K562 (cell line): ENCODE results near the gene OTOGL. TPM values are rescaled to one million over a fixed set of nuclear protein-coding genes. Genes with fewer than 3 reads are reported as not detected.

Source experiments
- ATAC-seq: fragments of 200-7000 bp; cut with Tn5 transposase; 3 replicates; pipeline ENCODE4 v1.9.1; 2020; ENCODE audit warnings: moderate library complexity
- BruUV-seq: library from RNA; stranded (reverse); fragments of 400-500 nt; replicated peaks from 2 replicates; lab custom pipeline; 2021; lab: Mats Ljungman, UMichigan
- CTCF ChIA-PET: fragments of 300-600 bp; formaldehyde crosslinking; extraction: SDS; loops from one replicate; lab custom pipeline; 2021; ENCODE audit warnings: low intra/inter-chr PET ratio; lab: Yijun Ruan, JAX
- POLR2A ChIA-PET: fragments of 300-600, 350-650 bp; sonication (Branson Sonifier 250); formaldehyde crosslinking; extraction: SDS; loops from one replicate; lab custom pipeline; 2021; ENCODE audit warnings: antibody characterized with exemption, inconsistent platforms; lab: Yijun Ruan, JAX
- DNase-seq, 4 experiments: peaks; one replicate each; pipeline versions ENCODE4 v3.0.0 to v3.0.0-alpha.2; 2011 to 2018; ENCODE audit warnings: low spot score in 3 of 4, mixed read lengths in 3 of 4; ENCODE audit errors: extremely low read depth in 1 of 4
- FAIRE-seq: peaks from 2 replicates; lab custom pipeline; 2011; peaks lifted over from hg19 to GRCh38; lab: Jason Lieb, UNC
- H2AFZ ChIP-seq: 2 replicates; pipeline ENCODE4 v1.6.0; 2011; ENCODE audit warnings: low read depth, low read length, control low read depth, inconsistent platforms
- H3K27ac ChIP-seq: fragments of 200-600 bp; 3 replicates; pipeline ENCODE4 v1.8.0; 2011; ENCODE audit warnings: low read depth, mild to moderate bottlenecking, control low read depth, inconsistent platforms, low read length, moderate library complexity, mixed read lengths; ENCODE audit errors: extremely low read depth
- H3K27me3 ChIP-seq, 2 experiments: fragments of 300-600 bp in 1 of 2; 2 replicates in 1 of 2; 3 replicates in 1 of 2; pipeline versions ENCODE4 v1.6.0 to v1.8.0; 2011; ENCODE audit warnings: inconsistent platforms in 2 of 2, low read length in 2 of 2, mild to moderate bottlenecking in 1 of 2, mixed read lengths in 1 of 2, moderate library complexity in 1 of 2; ENCODE audit not compliant: control insufficient read depth in 2 of 2, insufficient read depth in 2 of 2
- H3K36me3 ChIP-seq: fragments of 300-600 bp; 3 replicates; pipeline ENCODE4 v1.8.0; 2011; ENCODE audit warnings: mild to moderate bottlenecking, low read length, inconsistent platforms; ENCODE audit not compliant: control insufficient read depth, insufficient read depth
- H3K4me1 ChIP-seq, 2 experiments: fragments of 200-600 bp in 1 of 2; replicated peaks in 1 of 2; 2 replicates in 1 of 2; 3 replicates in 1 of 2; pipeline versions ENCODE4 v1.5.1 to v1.8.0; 2011; ENCODE audit warnings: inconsistent platforms in 2 of 2, low read length in 2 of 2, mild to moderate bottlenecking in 1 of 2, mixed read lengths in 1 of 2, moderate library complexity in 1 of 2; ENCODE audit not compliant: control insufficient read depth in 2 of 2, insufficient read depth in 2 of 2
- H3K4me2 ChIP-seq: 2 replicates; pipeline ENCODE4 v1.6.1; 2011; ENCODE audit warnings: low read length, control low read depth, inconsistent platforms, mixed read lengths; ENCODE audit not compliant: insufficient read depth
- H3K4me3 ChIP-seq: fragments of 200-600 bp; sonication (generic), shearing (Covaris generic); 2 replicates; pipeline ENCODE4 v1.5.1; 2016; ENCODE audit warnings: control low read depth, inconsistent platforms
- H3K79me2 ChIP-seq: fragments of 200-600 bp; 3 replicates; pipeline ENCODE4 v1.8.0; 2011; ENCODE audit warnings: low read length, inconsistent platforms; ENCODE audit not compliant: control insufficient read depth, insufficient read depth
- H3K9ac ChIP-seq, 2 experiments: 2 replicates each; pipeline versions ENCODE4 v1.6.0 to v1.6.1; 2011; ENCODE audit warnings: low read depth in 2 of 2, low read length in 2 of 2, control low read depth in 1 of 2, inconsistent platforms in 1 of 2, mild to moderate bottlenecking in 1 of 2, mixed read lengths in 1 of 2; ENCODE audit not compliant: insufficient read depth in 1 of 2
- H3K9me1 ChIP-seq: one replicate; pipeline ENCODE4 v1.6.0; 2011; ENCODE audit warnings: inconsistent platforms, mild to moderate bottlenecking, low read length, moderate library complexity; ENCODE audit not compliant: control insufficient read depth, insufficient read depth
- H3K9me3 ChIP-seq: replicated peaks from 2 replicates; pipeline ENCODE4 v1.5.1; 2011; ENCODE audit warnings: low read depth, low read length, inconsistent platforms; ENCODE audit not compliant: control insufficient read depth, insufficient read depth
- H4K20me1 ChIP-seq: replicated peaks from 2 replicates; pipeline ENCODE4 v1.6.1; 2011; ENCODE audit warnings: low read length, inconsistent platforms, mixed read lengths; ENCODE audit not compliant: control insufficient read depth, insufficient read depth
- ADNP ChIP-seq: fragments of 200-800 bp; sonication (Bioruptor generic); IDR thresholded peaks from 2 replicates; pipeline ENCODE4 v1.6.1; 2016; ENCODE audit warnings: missing genetic modification characterization, missing compliant biosample characterization
- BCL6 ChIP-seq: fragments of 250-450 bp; sonication (Bioruptor Pico); IDR thresholded peaks from 2 replicates; pipeline ENCODE4 v1.4.0; 2020
- BMI1 ChIP-seq: fragments of 150-350 bp; IDR thresholded peaks from 2 replicates; pipeline ENCODE4 v1.6.1; 2014; ENCODE audit warnings: low read length
- CCNT2 ChIP-seq: IDR thresholded peaks from 2 replicates; pipeline ENCODE4 v1.6.1; 2011; ENCODE audit warnings: borderline replicate concordance, low read depth, mild to moderate bottlenecking, moderate library complexity, mixed read lengths, low read length; ENCODE audit not compliant: insufficient read length; ENCODE audit errors: extremely low read depth
- DNMT1 ChIP-seq: fragments of 450-650 bp; IDR thresholded peaks from 2 replicates; pipeline ENCODE4 v1.6.1; 2016; ENCODE audit warnings: antibody characterized with exemption, mild to moderate bottlenecking
- DPF2 ChIP-seq: fragments of 450-650 bp; IDR thresholded peaks from 2 replicates; pipeline ENCODE4 v1.6.1; 2016
- FIP1L1 ChIP-seq: fragments of 200-400 bp; formaldehyde crosslinking; IDR thresholded peaks from 2 replicates; pipeline ENCODE4 v1.6.1; 2018; ENCODE audit warnings: mild to moderate bottlenecking, low read depth, low read length; ENCODE audit not compliant: poor library complexity, severe bottlenecking
- FOXK2 ChIP-seq, 2 experiments: fragments of 450-650 bp; IDR thresholded peaks in 1 of 2; conservative IDR thresholded peaks in 1 of 2; 2 replicates each; pipeline ENCODE4 v1.6.1; 2016; ENCODE audit warnings: low read depth in 2 of 2, mild to moderate bottlenecking in 1 of 2
- GABPB2 ChIP-seq: fragments of 250-450 bp; sonication (Bioruptor Pico); conservative IDR thresholded peaks from 2 replicates; pipeline ENCODE4 v1.5.1; 2021; ENCODE audit warnings: mild to moderate bottlenecking
- HEY1 ChIP-seq: fragments of 250-450 bp; sonication (Bioruptor Pico); IDR thresholded peaks from 2 replicates; pipeline ENCODE4 v1.5.0; 2020; ENCODE audit warnings: mild to moderate bottlenecking, moderate library complexity, borderline replicate concordance
- SOX6 ChIP-seq: fragments of 450-650 bp; IDR thresholded peaks from 2 replicates; pipeline ENCODE4 v1.6.1; 2014; ENCODE audit warnings: mild to moderate bottlenecking
- TSC22D4 ChIP-seq: fragments of 450-650 bp; IDR thresholded peaks from 2 replicates; pipeline ENCODE4 v1.6.1; 2016; ENCODE audit warnings: missing genetic modification characterization, missing biosample characterization, control low read depth
- ZBTB8A ChIP-seq: fragments of 450-650 bp; IDR thresholded peaks from 2 replicates; pipeline ENCODE4 v1.6.1; 2018; ENCODE audit warnings: mild to moderate bottlenecking, moderate library complexity; ENCODE audit not compliant: partially characterized antibody
- ZC3H8 ChIP-seq: fragments of 450-650 bp; IDR thresholded peaks from 2 replicates; pipeline ENCODE4 v1.6.1; 2017
- ZKSCAN1 ChIP-seq: fragments of 150-350 bp; IDR thresholded peaks from 2 replicates; pipeline ENCODE4 v1.6.1; 2016; ENCODE audit warnings: low read depth, low read length
- ZKSCAN3 ChIP-seq: fragments of 250-450 bp; sonication (Bioruptor Pico); IDR thresholded peaks from 2 replicates; pipeline ENCODE4 v1.4.0; 2020
- ZNF586 ChIP-seq: fragments of 450-650 bp; formaldehyde crosslinking; conservative IDR thresholded peaks from 2 replicates; pipeline ENCODE4 v1.4.0; 2020; ENCODE audit warnings: mild to moderate bottlenecking, moderate library complexity
- ZNF75A ChIP-seq: fragments of 450-650 bp; formaldehyde crosslinking; IDR thresholded peaks from 2 replicates; pipeline ENCODE4 v1.4.0; 2020; ENCODE audit warnings: mild to moderate bottlenecking
- in situ Hi-C: fragments of 300-500 bp; cut with MboI; formaldehyde crosslinking; loops from 4 replicates; pipeline ENCODE4 v1.15.0; 2018; ENCODE audit warnings: inconsistent platforms, mixed read lengths
- intact Hi-C: fragments of 100-400 bp; cut with micrococcal nuclease; formaldehyde crosslinking; loops from 2 replicates; pipeline ENCODE4 v1.14.2; 2022
- polyA plus RNA-seq, 8 experiments: library from polyadenylated mRNA; depleted of rRNA in 4 of 8; stranded (reverse) in 5 of 8; unstranded in 3 of 8; fragments of >200 nt; fragmentation: Nextera tagmentation in 2 of 8; fragmentation: Illumina TruSeq in 1 of 8; extraction: Ambion mirVana in 2 of 8; extraction: Trizol in 1 of 8; gene quantifications; 2 replicates each; pipeline versions ENCODE4 v1.2.1 to v1.2.3, GENCODE V29; 2011 to 2014; ENCODE audit warnings: inconsistent platforms in 1 of 8, missing spikeins in 1 of 8
- total RNA-seq, 7 experiments: library from RNA; depleted of rRNA in 6 of 7; stranded (reverse); fragments of >200 nt in 6 of 7; fragmentation: Illumina TruSeq in 2 of 7; extraction: Trizol in 2 of 7; gene quantifications; 2 replicates each; pipeline versions ENCODE4 v1.2.1 to v1.2.3, GENCODE V29; 2011 to 2021; ENCODE audit warnings: low replicate concordance in 1 of 7
- TF ChIP-seq, protein P1 (sequence below): fragments of 250-450 bp; sonication (Bioruptor Pico); IDR thresholded peaks from 2 replicates; pipeline ENCODE4 v1.5.0; 2020; ENCODE audit warnings: mild to moderate bottlenecking, borderline replicate concordance

Gene OTOGL
- total and polyA plus RNA-seq, 9 of the 15 experiments (the other 6 are each of a cell fraction or from before 2014, with no cell fraction given), result 0.02 to 0.03 TPM; not detected in 7

DNA sequence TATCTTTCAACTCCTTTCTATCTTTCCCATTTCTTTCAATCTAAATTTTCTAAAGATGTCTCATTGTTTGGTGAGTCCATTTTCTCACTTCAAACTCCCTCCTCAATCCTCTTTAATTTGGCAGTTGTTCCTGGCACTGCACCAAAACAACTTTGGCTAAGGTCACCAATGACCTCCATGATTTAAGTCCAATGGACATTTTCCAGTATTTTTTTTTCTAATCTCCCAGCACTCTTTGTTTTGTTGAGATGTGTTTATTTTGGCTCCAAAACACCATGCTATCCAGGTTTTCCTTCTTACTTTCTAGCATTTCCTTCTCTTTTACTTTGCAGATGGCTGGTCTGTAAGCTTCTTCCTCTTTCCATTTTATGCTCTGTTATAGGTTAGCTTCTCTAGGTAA, 42.5 kb upstream of the OTOGL start:
- in situ Hi-C loops, result no loop called here
- Histone ChIP-seq H3K4me1 (no peaks in the 10 kb centered on the region), H3K4me3 (no peak overlapping the region), H3K9ac (no peak overlapping the region), H3K4me2 (no peak overlapping the region), H3K9me3 (no peaks in the 10 kb centered on the region), H3K79me2 (no peaks in the 10 kb centered on the region), H3K27me3 (no peaks in the 10 kb centered on the region), H3K27ac (no peak overlapping the region), H3K36me3 (no peaks in the 10 kb centered on the region), H3K9me1 (no peaks in the 10 kb centered on the region), H2AFZ (no peak overlapping the region), H4K20me1 (no peaks in the 10 kb centered on the region)
- ChIA-PET POLR2A (no interaction called here), CTCF (no interaction called here)
- no TSS peak for BruUV-seq
- ATAC-seq (no peak), DNase-seq (no peak), FAIRE-seq (no peak)
- intact Hi-C loops, result no loop called here
- TF ChIP-seq ADNP (tag) (no peak), ZC3H8 (no peak), GABPB2 (no peak), DNMT1 (no peak), FIP1L1 (no peak), HEY1 (CRISPR knock-in tag) (no peak), FOXK2 (conservative IDR thresholded peaks at IDR 0.05 in 1 of 2, IDR thresholded peaks at IDR 0.05 in 1 of 2; ENCODE audit: low read depth in 2 of 2) (no peak), TSC22D4 (no peak), SOX6 (no peak), DPF2 (no peak), CCNT2 (no peak), ZBTB8A (no peak), ZKSCAN1 (no peak), ZNF75A (CRISPR knock-in tag) (no peak), BMI1 (no peak), BCL6 (CRISPR knock-in tag) (no peak), ZKSCAN3 (no peak), ZNF586 (no peak)
- TF ChIP-seq, protein P1, sequence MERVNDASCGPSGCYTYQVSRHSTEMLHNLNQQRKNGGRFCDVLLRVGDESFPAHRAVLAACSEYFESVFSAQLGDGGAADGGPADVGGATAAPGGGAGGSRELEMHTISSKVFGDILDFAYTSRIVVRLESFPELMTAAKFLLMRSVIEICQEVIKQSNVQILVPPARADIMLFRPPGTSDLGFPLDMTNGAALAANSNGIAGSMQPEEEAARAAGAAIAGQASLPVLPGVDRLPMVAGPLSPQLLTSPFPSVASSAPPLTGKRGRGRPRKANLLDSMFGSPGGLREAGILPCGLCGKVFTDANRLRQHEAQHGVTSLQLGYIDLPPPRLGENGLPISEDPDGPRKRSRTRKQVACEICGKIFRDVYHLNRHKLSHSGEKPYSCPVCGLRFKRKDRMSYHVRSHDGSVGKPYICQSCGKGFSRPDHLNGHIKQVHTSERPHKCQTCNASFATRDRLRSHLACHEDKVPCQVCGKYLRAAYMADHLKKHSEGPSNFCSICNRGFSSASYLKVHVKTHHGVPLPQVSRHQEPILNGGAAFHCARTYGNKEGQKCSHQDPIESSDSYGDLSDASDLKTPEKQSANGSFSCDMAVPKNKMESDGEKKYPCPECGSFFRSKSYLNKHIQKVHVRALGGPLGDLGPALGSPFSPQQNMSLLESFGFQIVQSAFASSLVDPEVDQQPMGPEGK (CRISPR knock-in tag), result no peak
